Astrocyte (in vitro differentiated cells and primary cell): ENCODE results near the gene JPH4. TPM values are rescaled to one million over a fixed set of nuclear protein-coding genes. Genes with fewer than 3 reads are reported as not detected.

Source experiments
- DNase-seq: peaks from one replicate; pipeline ENCODE4 v3.0.0-alpha.2; 2010; ENCODE audit warnings: low read depth
- FAIRE-seq: peaks from 2 replicates; lab custom pipeline; 2011; peaks lifted over from hg19 to GRCh38; lab: Jason Lieb, UNC
- H2AFZ ChIP-seq: 2 replicates; pipeline ENCODE4 v1.6.0; 2012; ENCODE audit warnings: low read depth, low read length, inconsistent platforms
- H3K27ac ChIP-seq: 2 replicates; pipeline ENCODE4 v1.5.1; 2011; ENCODE audit warnings: low read depth, low read length, inconsistent platforms
- H3K27me3 ChIP-seq: 2 replicates; pipeline ENCODE4 v1.6.0; 2011; ENCODE audit warnings: low read length, inconsistent platforms; ENCODE audit not compliant: insufficient read depth
- H3K36me3 ChIP-seq: 2 replicates; pipeline ENCODE4 v1.5.1; 2011; ENCODE audit warnings: low read length, inconsistent platforms; ENCODE audit not compliant: insufficient read depth
- H3K4me1 ChIP-seq: 2 replicates; pipeline ENCODE4 v1.5.1; 2011; ENCODE audit warnings: low read length, inconsistent platforms; ENCODE audit not compliant: insufficient read depth
- H3K4me2 ChIP-seq: 2 replicates; pipeline ENCODE4 v1.6.0; 2012; ENCODE audit warnings: low read length, inconsistent platforms
- H3K4me3 ChIP-seq: 2 replicates; pipeline ENCODE4 v1.5.1; 2011; ENCODE audit warnings: low read depth, mild to moderate bottlenecking, low read length, inconsistent platforms; ENCODE audit not compliant: insufficient read depth
- H3K79me2 ChIP-seq: 2 replicates; pipeline ENCODE4 v1.6.0; 2012; ENCODE audit warnings: mild to moderate bottlenecking, low read length, inconsistent platforms; ENCODE audit not compliant: insufficient read depth
- H3K9ac ChIP-seq: 2 replicates; pipeline ENCODE4 v1.6.0; 2012; ENCODE audit warnings: mild to moderate bottlenecking, low read length, inconsistent platforms
- H3K9me3 ChIP-seq: 2 replicates; pipeline ENCODE4 v1.5.1; 2012; ENCODE audit warnings: low read depth, mild to moderate bottlenecking, low read length, inconsistent platforms; ENCODE audit not compliant: insufficient read depth
- H4K20me1 ChIP-seq: 2 replicates; pipeline ENCODE4 v1.6.0; 2012; ENCODE audit warnings: low read length, inconsistent platforms; ENCODE audit not compliant: insufficient read depth
- H3K27ac Mint-ChIP-seq: one replicate; pipeline ENCODE4 v1.8.0; 2021; ENCODE audit warnings: mild to moderate bottlenecking, mixed read lengths; ENCODE audit not compliant: unreplicated experiment
- H3K27me3 Mint-ChIP-seq: one replicate; pipeline ENCODE4 v1.8.0; 2021; ENCODE audit warnings: low read depth, mixed read lengths; ENCODE audit not compliant: unreplicated experiment
- H3K36me3 Mint-ChIP-seq: one replicate; pipeline ENCODE4 v1.8.0; 2021; ENCODE audit warnings: low read depth, mixed read lengths; ENCODE audit not compliant: unreplicated experiment
- H3K4me1 Mint-ChIP-seq: one replicate; pipeline ENCODE4 v1.8.0; 2021; ENCODE audit warnings: low read depth, mixed read lengths; ENCODE audit not compliant: unreplicated experiment
- H3K4me3 Mint-ChIP-seq: one replicate; pipeline ENCODE4 v1.8.0; 2021; ENCODE audit warnings: mild to moderate bottlenecking, moderate library complexity, mixed read lengths; ENCODE audit not compliant: unreplicated experiment
- H3K9me3 Mint-ChIP-seq: one replicate; pipeline ENCODE4 v1.8.0; 2021; ENCODE audit warnings: mild to moderate bottlenecking, mixed read lengths; ENCODE audit not compliant: unreplicated experiment
- EZH2 ChIP-seq: IDR thresholded peaks from 2 replicates; pipeline ENCODE4 v1.6.1; 2012; ENCODE audit warnings: mild to moderate bottlenecking, low read length, inconsistent platforms; ENCODE audit not compliant: insufficient read depth
- total RNA-seq: library from RNA; stranded (reverse); gene quantifications from 2 replicates; pipeline ENCODE4 v1.2.1, GENCODE V29; 2021
- TF ChIP-seq, protein P1 (sequence below): IDR thresholded peaks from 2 replicates; pipeline ENCODE4 v1.5.1; 2011; ENCODE audit warnings: low read depth, mild to moderate bottlenecking, inconsistent platforms, low read length, moderate library complexity; ENCODE audit not compliant: insufficient read depth

The JPH4 gene
- total RNA-seq, 1 donor from 2014 or later = 1.1 TPM

DNA sequence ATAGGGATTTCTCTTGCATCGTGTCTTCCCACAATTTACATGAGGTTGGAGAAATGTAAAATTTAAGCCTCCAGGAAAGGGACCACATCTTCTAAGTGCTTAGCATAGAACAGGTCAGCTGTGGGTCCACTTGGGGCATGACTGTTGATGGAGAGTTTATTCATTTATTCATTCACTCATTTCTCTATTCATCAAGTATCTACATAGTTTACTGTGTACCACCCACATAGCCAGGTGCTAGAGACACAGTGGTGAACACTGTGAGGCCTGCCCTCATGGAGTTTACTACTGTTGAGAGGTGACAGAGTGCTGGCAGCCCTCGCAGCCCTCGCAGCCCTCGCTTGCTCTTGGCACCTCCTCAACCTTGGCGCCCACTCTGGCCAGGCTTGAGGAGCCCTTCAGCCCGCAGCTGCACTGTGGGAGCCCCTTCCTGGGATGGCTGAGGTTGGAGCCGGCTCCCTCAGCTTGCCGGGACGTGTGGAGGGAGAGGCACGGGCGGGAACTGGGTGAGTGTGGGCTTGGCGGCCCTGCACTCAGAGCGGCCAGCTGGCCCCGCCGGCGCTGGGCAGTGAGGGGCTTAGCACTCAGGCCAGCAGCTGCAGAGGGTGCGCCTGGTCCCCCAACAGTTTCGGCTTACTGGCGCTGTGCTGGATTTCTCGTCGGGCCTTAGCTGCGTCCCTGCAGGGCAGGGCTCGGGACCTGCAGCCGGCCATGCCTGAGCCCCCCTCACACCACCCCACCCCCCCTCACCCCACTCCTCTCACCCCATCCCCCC is 1.7 kb upstream of the JPH4 start:
- no peak for TF ChIP-seq EZH2
- TF ChIP-seq, protein P1, sequence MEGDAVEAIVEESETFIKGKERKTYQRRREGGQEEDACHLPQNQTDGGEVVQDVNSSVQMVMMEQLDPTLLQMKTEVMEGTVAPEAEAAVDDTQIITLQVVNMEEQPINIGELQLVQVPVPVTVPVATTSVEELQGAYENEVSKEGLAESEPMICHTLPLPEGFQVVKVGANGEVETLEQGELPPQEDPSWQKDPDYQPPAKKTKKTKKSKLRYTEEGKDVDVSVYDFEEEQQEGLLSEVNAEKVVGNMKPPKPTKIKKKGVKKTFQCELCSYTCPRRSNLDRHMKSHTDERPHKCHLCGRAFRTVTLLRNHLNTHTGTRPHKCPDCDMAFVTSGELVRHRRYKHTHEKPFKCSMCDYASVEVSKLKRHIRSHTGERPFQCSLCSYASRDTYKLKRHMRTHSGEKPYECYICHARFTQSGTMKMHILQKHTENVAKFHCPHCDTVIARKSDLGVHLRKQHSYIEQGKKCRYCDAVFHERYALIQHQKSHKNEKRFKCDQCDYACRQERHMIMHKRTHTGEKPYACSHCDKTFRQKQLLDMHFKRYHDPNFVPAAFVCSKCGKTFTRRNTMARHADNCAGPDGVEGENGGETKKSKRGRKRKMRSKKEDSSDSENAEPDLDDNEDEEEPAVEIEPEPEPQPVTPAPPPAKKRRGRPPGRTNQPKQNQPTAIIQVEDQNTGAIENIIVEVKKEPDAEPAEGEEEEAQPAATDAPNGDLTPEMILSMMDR = no peak
- Histone ChIP-seq H3K4me3 (no peak overlapping the region), H3K9ac (no peak overlapping the region), H3K4me1 (no peaks in the 10 kb centered on the region), H3K79me2 (no peaks in the 10 kb centered on the region), H3K4me2 (no peak overlapping the region), H3K27me3 (peaks cover 29% of the 10 kb centered on the region), H3K27ac (no peak overlapping the region), H4K20me1 (no peaks in the 10 kb centered on the region), H2AFZ (no peak overlapping the region), H3K36me3 (no peaks in the 10 kb centered on the region), H3K9me3 (no peaks in the 10 kb centered on the region)
- peaks cover 4% of the 10 kb centered on the region for H3K9me3 Mint-ChIP-seq
- no peak overlapping the region for H3K4me3 Mint-ChIP-seq
- no peak overlapping the region for H3K27ac Mint-ChIP-seq
- H3K27me3 Mint-ChIP-seq = peaks cover 38% of the 10 kb centered on the region
- no peak for FAIRE-seq
- H3K4me1 Mint-ChIP-seq = no peaks in the 10 kb centered on the region
- DNase-seq = no peak
- no peaks in the 10 kb centered on the region for H3K36me3 Mint-ChIP-seq

DNA sequence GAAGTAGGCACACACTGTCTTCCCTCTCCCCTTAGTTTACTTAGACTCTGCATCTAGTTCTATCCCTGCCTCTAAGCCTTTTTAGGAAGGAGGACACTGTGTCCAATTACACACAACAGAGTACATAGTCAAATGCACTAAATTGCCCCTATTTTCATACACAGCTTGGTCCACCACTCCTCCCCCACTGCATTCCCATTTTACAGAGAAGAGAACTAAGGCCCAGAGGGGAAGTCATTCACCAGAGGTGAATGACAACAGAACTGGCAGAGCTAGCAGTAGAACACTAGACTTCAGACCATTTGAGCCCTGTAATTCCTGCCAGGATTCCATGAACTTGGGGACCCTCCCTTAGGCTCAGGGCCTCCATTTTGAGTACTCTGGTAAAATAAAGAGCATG is 1.1 kb upstream of the JPH4 start:
- Mint-ChIP-seq H3K4me1 (no peaks in the 10 kb centered on the region), H3K27me3 (peaks cover 42% of the 10 kb centered on the region), H3K9me3 (peaks cover 7% of the 10 kb centered on the region), H3K4me3 (no peak overlapping the region), H3K36me3 (no peaks in the 10 kb centered on the region), H3K27ac (no peak overlapping the region)
- H3K27ac ChIP-seq = no peak overlapping the region
- H3K4me1 ChIP-seq = no peaks in the 10 kb centered on the region
- H3K9me3 ChIP-seq = no peaks in the 10 kb centered on the region
- no peak for FAIRE-seq
- peaks cover 35% of the 10 kb centered on the region for H3K27me3 ChIP-seq
- no peak overlapping the region for H2AFZ ChIP-seq
- no peak for TF ChIP-seq EZH2
- TF ChIP-seq, protein P1 = no peak
- no peak overlapping the region for H3K4me2 ChIP-seq
- no peak overlapping the region for H3K4me3 ChIP-seq
- no peak overlapping the region for H3K9ac ChIP-seq
- H3K36me3 ChIP-seq = no peaks in the 10 kb centered on the region
- DNase-seq = no peak
- H4K20me1 ChIP-seq = no peaks in the 10 kb centered on the region
- no peaks in the 10 kb centered on the region for H3K79me2 ChIP-seq

DNA sequence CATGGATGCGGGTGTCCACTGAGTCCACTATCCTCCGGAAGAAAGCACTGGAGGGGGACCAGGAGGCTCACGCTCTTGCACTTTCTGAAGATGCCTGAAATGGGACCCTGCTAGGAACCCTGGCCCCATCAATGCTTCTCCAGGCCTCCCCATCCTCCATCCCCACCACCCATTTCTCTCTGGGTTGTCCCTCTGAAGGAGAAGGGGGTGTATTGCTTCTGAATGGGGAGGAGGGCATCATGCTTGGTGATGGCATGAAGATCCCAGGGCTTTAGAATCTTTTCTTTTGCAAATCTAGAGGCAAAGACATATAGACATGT is 681 bp upstream of the JPH4 start:
- no peak overlapping the region for H3K9ac ChIP-seq
- Mint-ChIP-seq H3K9me3 (peaks cover 7% of the 10 kb centered on the region), H3K4me3 (no peak overlapping the region), H3K27ac (no peak overlapping the region), H3K27me3 (peaks cover 44% of the 10 kb centered on the region), H3K4me1 (no peaks in the 10 kb centered on the region), H3K36me3 (no peaks in the 10 kb centered on the region)
- H2AFZ ChIP-seq = no peak overlapping the region
- peaks cover 38% of the 10 kb centered on the region for H3K27me3 ChIP-seq
- FAIRE-seq (no peak), DNase-seq (no peak)
- H3K9me3 ChIP-seq = no peaks in the 10 kb centered on the region
- H3K4me3 ChIP-seq = no peak overlapping the region
- H3K36me3 ChIP-seq = no peaks in the 10 kb centered on the region
- no peak for TF ChIP-seq EZH2
- TF ChIP-seq, protein P1 = no peak
- no peaks in the 10 kb centered on the region for H3K79me2 ChIP-seq
- no peaks in the 10 kb centered on the region for H4K20me1 ChIP-seq
- H3K4me1 ChIP-seq = no peaks in the 10 kb centered on the region
- no peak overlapping the region for H3K4me2 ChIP-seq
- no peak overlapping the region for H3K27ac ChIP-seq
